ENCODE results near the gene FXYD5.

Gene FXYD5

GRCh38 chr19:35154525-35155406, at the start of gene FXYD5:
Gene FXYD5, plus strand, starts transcription at chr19:35154735. Its CDS starts 816 bp downstream, at chr19:35155551.
- DNase-seq (ENCODE audit: insufficient read length, low spot score): peak; percentile 57
- FAIRE-seq: peak; percentile 91

GRCh38 chr19:35105047-35105410, 49.5 kb upstream of the FXYD5 start:
- FAIRE-seq (no peak), DNase-seq (ENCODE audit: insufficient read length, low spot score) (no peak)

- no peak for DNase-seq (ENCODE audit: insufficient read length, low spot score)
- FAIRE-seq: no peak
Measured at GRCh38 chr19:35105411-35106290, 48.9 kb upstream of the FXYD5 start.

- no peak for DNase-seq (ENCODE audit: insufficient read length, low spot score)
- no peak for FAIRE-seq
Measured at GRCh38 chr19:35106291-35106583, 48.3 kb upstream of the FXYD5 start.

- DNase-seq (ENCODE audit: insufficient read length, low spot score) (no peak), FAIRE-seq (no peak)
Measured at GRCh38 chr19:35106898-35107541, 47.5 kb upstream of the FXYD5 start.

- DNase-seq (ENCODE audit: insufficient read length, low spot score): no peak
- no peak for FAIRE-seq
Measured at GRCh38 chr19:35107545-35107944, 47.0 kb upstream of the FXYD5 start.

- DNase-seq (ENCODE audit: insufficient read length, low spot score) (no peak), FAIRE-seq (no peak)
Measured at GRCh38 chr19:35108730-35109129, 45.8 kb upstream of the FXYD5 start.

GRCh38 chr19:35109395-35110112, 45.0 kb upstream of the FXYD5 start:
- FAIRE-seq (no peak), DNase-seq (ENCODE audit: insufficient read length, low spot score) (no peak)

GRCh38 chr19:35110974-35111373, 43.6 kb upstream of the FXYD5 start:
- DNase-seq (ENCODE audit: insufficient read length, low spot score) (no peak), FAIRE-seq (no peak)

- DNase-seq (ENCODE audit: insufficient read length, low spot score): no peak
- no peak for FAIRE-seq
Measured at GRCh38 chr19:35112995-35113688, 41.4 kb upstream of the FXYD5 start.

GRCh38 chr19:35114353-35115176, 40.0 kb upstream of the FXYD5 start:
- DNase-seq (ENCODE audit: insufficient read length, low spot score) (peak; percentile 86), FAIRE-seq (peak; percentile 52)

GRCh38 chr19:35115177-35115951, 39.2 kb upstream of the FXYD5 start, which contains the start of gene FXYD3:
Gene FXYD3, plus strand, starts transcription at chr19:35115823. Its CDS starts 3,554 bp downstream, at chr19:35119377.
- no peak for FAIRE-seq

GRCh38 chr19:35116072-35116801, 38.3 kb upstream of the FXYD5 start:
- DNase-seq (ENCODE audit: insufficient read length, low spot score): no peak
- no peak for FAIRE-seq

More at GRCh38 chr19:35115177-35115951, 39.2 kb upstream of the FXYD5 start, which contains the start of gene FXYD3:
- DNase-seq (ENCODE audit: insufficient read length, low spot score): no peak

GRCh38 chr19:35117116-35117515, 37.4 kb upstream of the FXYD5 start:
- no peak for FAIRE-seq

GRCh38 chr19:35117799-35118198, 36.7 kb upstream of the FXYD5 start:
- FAIRE-seq (no peak), DNase-seq (ENCODE audit: insufficient read length, low spot score) (no peak)

More at GRCh38 chr19:35117116-35117515, 37.4 kb upstream of the FXYD5 start:
- no peak for DNase-seq (ENCODE audit: insufficient read length, low spot score)

GRCh38 chr19:35118268-35119020, 36.1 kb upstream of the FXYD5 start:
- FAIRE-seq: no peak

GRCh38 chr19:35119091-35119490, 35.4 kb upstream of the FXYD5 start:
- no peak for FAIRE-seq
- no peak for DNase-seq (ENCODE audit: insufficient read length, low spot score)

More at GRCh38 chr19:35118268-35119020, 36.1 kb upstream of the FXYD5 start:
- DNase-seq (ENCODE audit: insufficient read length, low spot score): no peak
